ENCODE results near the gene RPH3AL. TPM values are rescaled to one million over a fixed set of nuclear protein-coding genes. Genes with fewer than 3 reads are reported as not detected.
A peak's percentile ranks its signal among the peaks of the same experiment; 100 is the strongest.

RPH3AL gene
- total RNA-seq, 2 donors from 2014 or later, result 11.7 to 17.8 TPM

- Histone ChIP-seq H3K4me1 (replicated peaks) (no peaks in the 10 kb centered on the region), H3K36me3 (no peaks in the 10 kb centered on the region), H3K27ac (no peak overlapping the region), H3K9me3 (no peaks in the 10 kb centered on the region), H3K27me3 (replicated peaks; ENCODE audit: insufficient read depth) (no peaks in the 10 kb centered on the region), H3K4me3 (no peak overlapping the region)
- DNase-seq (ENCODE audit: low spot score), result no peak
- intact Hi-C loops (cut with DNase I), result no loop called here
- 68% methylated on average over 16 of the region's 16 CpGs for WGBS
- peak in 3 of 4 experiments; percentile 44 to 54 (median 48) for TF ChIP-seq CTCF (IDR thresholded peaks at IDR 0.05)
- no peak for TF ChIP-seq POLR2AphosphoS5 (IDR thresholded peaks at IDR 0.05)
Observed at GRCh38 chr17:164303-165235, 188.0 kb downstream of the RPH3AL start.

- intact Hi-C loops (cut with DNase I), result no loop called here
- no peak for DNase-seq (ENCODE audit: low spot score)
Observed at GRCh38 chr17:163514-164098, 189.0 kb downstream of the RPH3AL start.

GRCh38 chr17:162689-163088, 189.9 kb downstream of the RPH3AL start:
- no peak overlapping the region for H3K4me3 ChIP-seq
- no peaks in the 10 kb centered on the region for H3K36me3 ChIP-seq
- no peaks in the 10 kb centered on the region for H3K9me3 ChIP-seq
- intact Hi-C loops (cut with DNase I), result no loop called here
- 74% methylated on average over 11 of the region's 11 CpGs for WGBS
- H3K27ac ChIP-seq, result no peak overlapping the region
- no peaks in the 10 kb centered on the region for H3K27me3 ChIP-seq (replicated peaks; ENCODE audit: insufficient read depth)
- TF ChIP-seq CTCF (IDR thresholded peaks at IDR 0.05) (no peak), POLR2A (IDR thresholded peaks at IDR 0.05) (no peak), POLR2AphosphoS5 (IDR thresholded peaks at IDR 0.05) (no peak)
- H3K4me1 ChIP-seq (replicated peaks), result no peaks in the 10 kb centered on the region
- DNase-seq (ENCODE audit: low spot score), result no peak

More at GRCh38 chr17:163514-164098, 189.0 kb downstream of the RPH3AL start:
- no peaks in the 10 kb centered on the region for H3K27me3 ChIP-seq (replicated peaks; ENCODE audit: insufficient read depth)
- H3K4me1 ChIP-seq (replicated peaks), result no peaks in the 10 kb centered on the region
- no peaks in the 10 kb centered on the region for H3K9me3 ChIP-seq
- no peak overlapping the region for H3K27ac ChIP-seq
- no peaks in the 10 kb centered on the region for H3K36me3 ChIP-seq
- TF ChIP-seq POLR2AphosphoS5 (IDR thresholded peaks at IDR 0.05) (no peak), CTCF (IDR thresholded peaks at IDR 0.05) (peak in 2 of 4 experiments; percentile 39 to 45)
- 54% methylated on average over 11 of the region's 11 CpGs for WGBS
- no peak overlapping the region for H3K4me3 ChIP-seq

Other genes starting within 250 kb of the RPH3AL start
- not detected for gene SCGB1C2, start 215.2 kb downstream of the RPH3AL start, total RNA-seq
- 1 to 10 TPM; 3.0 to 3.1 TPM for gene DOC2B, start 171.2 kb downstream of the RPH3AL start, total RNA-seq
- gene RFLNB, start 93.1 kb upstream of the RPH3AL start, total RNA-seq, result 10 to 100 TPM in 1 of 2 donors, 1 to 10 TPM in 1; 3.9 to 10.2 TPM

Data from prostate gland (tissue), 2 donors.